Measurements from ENCODE around the gene WDR88. TPM values are rescaled to one million over a fixed set of nuclear protein-coding genes. Genes with fewer than 3 reads are reported as not detected.

WDR88 gene
- total RNA-seq, 1 experiment from 2014 or later: 0.28 TPM

DNA sequence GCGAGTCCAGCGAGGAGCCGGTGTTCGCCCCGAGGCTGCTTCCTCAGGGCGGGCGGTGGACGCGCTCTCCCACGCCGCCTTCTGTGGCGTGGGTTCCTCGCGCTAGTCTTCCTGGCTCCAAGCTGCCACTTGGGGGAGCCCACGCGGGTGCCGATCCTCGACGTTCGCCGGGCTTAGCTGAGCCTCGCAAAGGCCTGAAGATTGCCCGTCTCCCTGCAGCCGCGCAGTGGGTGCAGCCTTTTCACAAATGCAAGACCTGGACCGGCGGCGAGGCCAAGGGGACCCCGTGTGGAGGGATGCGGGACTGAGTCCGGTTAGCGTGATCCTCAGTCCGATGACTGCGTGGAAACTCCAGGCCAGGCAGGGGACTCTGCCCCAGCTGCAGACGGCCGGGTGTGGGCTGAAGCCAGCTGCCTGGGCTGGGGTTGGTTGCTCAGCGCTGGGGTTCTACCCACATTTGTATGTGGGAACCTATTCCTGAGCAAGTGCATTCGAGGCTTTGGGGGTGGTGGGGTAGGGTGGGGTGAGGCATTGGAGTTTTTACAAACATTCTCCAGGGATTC is 45.6 kb downstream of the WDR88 start (continued):
- TF ChIP-seq, protein P1, sequence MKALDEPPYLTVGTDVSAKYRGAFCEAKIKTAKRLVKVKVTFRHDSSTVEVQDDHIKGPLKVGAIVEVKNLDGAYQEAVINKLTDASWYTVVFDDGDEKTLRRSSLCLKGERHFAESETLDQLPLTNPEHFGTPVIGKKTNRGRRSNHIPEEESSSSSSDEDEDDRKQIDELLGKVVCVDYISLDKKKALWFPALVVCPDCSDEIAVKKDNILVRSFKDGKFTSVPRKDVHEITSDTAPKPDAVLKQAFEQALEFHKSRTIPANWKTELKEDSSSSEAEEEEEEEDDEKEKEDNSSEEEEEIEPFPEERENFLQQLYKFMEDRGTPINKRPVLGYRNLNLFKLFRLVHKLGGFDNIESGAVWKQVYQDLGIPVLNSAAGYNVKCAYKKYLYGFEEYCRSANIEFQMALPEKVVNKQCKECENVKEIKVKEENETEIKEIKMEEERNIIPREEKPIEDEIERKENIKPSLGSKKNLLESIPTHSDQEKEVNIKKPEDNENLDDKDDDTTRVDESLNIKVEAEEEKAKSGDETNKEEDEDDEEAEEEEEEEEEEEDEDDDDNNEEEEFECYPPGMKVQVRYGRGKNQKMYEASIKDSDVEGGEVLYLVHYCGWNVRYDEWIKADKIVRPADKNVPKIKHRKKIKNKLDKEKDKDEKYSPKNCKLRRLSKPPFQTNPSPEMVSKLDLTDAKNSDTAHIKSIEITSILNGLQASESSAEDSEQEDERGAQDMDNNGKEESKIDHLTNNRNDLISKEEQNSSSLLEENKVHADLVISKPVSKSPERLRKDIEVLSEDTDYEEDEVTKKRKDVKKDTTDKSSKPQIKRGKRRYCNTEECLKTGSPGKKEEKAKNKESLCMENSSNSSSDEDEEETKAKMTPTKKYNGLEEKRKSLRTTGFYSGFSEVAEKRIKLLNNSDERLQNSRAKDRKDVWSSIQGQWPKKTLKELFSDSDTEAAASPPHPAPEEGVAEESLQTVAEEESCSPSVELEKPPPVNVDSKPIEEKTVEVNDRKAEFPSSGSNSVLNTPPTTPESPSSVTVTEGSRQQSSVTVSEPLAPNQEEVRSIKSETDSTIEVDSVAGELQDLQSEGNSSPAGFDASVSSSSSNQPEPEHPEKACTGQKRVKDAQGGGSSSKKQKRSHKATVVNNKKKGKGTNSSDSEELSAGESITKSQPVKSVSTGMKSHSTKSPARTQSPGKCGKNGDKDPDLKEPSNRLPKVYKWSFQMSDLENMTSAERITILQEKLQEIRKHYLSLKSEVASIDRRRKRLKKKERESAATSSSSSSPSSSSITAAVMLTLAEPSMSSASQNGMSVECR (CRISPR knock-in tag; IDR thresholded peaks at IDR 0.05; ENCODE audit: borderline replicate concordance): 0 out of 2 replicates have a peak, but pooled peaks have one; percentile 39
- TF ChIP-seq IRF2 (CRISPR knock-in tag; IDR thresholded peaks at IDR 0.05; ENCODE audit: borderline replicate concordance, low read depth) (no peak), ZNF281 (CRISPR knock-in tag; IDR thresholded peaks at IDR 0.05) (0 out of 2 replicates have a peak, but pooled peaks have one; percentile 23), MYBL2 (CRISPR knock-in tag; IDR thresholded peaks at IDR 0.05) (no peak), MLX (CRISPR knock-in tag; IDR thresholded peaks at IDR 0.05) (0 out of 2 replicates have a peak, but pooled peaks have one; percentile 56), FOXP4 (CRISPR knock-in tag; IDR thresholded peaks at IDR 0.05) (peak; percentile 20; the same call in 1 of the 2 replicates), PRRX2 (CRISPR knock-in tag; IDR thresholded peaks at IDR 0.05) (no peak), FOXK1 (CRISPR knock-in tag; IDR thresholded peaks at IDR 0.05) (no peak)

- TF ChIP-seq HMGXB4 (CRISPR knock-in tag; IDR thresholded peaks at IDR 0.05) (no peak), FOXK1 (CRISPR knock-in tag; IDR thresholded peaks at IDR 0.05) (no peak), ATF6 (CRISPR knock-in tag; IDR thresholded peaks at IDR 0.05) (no peak), SP1 (CRISPR knock-in tag; conservative IDR thresholded peaks at IDR 0.05) (no peak), ZNF396 (CRISPR knock-in tag; IDR thresholded peaks at IDR 0.05; ENCODE audit: borderline replicate concordance) (no peak), ATF2 (CRISPR knock-in tag; IDR thresholded peaks at IDR 0.05; ENCODE audit: borderline replicate concordance, low read depth) (no peak), ELF4 (CRISPR knock-in tag; IDR thresholded peaks at IDR 0.05; ENCODE audit: low read depth) (no peak), GABPB1 (CRISPR knock-in tag; IDR thresholded peaks at IDR 0.05) (no peak)
- H3K4me3 Mint-ChIP-seq: peak overlapping the region; percentile 47
- ChIA-PET CTCF (interaction anchor here (0.9 to 4.0 kb wide), 12 partner anchors 10 to 855 kb away, joined by 3 to 63 read pairs (median 4); partner anchors contain the start of gene SLC7A10), POLR2A (interaction anchor here (0.6 to 0.7 kb wide), 2 partner anchors 131 to 859 kb away, joined by 3 read pairs; no protein-coding TSS in a partner anchor)
- H3K4me1 Mint-ChIP-seq: peaks cover 15% of the 10 kb centered on the region
- no peak for ATAC-seq
- H3K9me3 Mint-ChIP-seq: no peaks in the 10 kb centered on the region
- no peak overlapping the region for H3K27ac Mint-ChIP-seq
- DNase-seq (ENCODE audit: low spot score): peak; percentile 1
- H3K36me3 Mint-ChIP-seq: no peaks in the 10 kb centered on the region
- H3K27me3 Mint-ChIP-seq (ENCODE audit: low read depth): peaks cover 9% of the 10 kb centered on the region
These were observed 54.7 kb downstream of the WDR88 start for GRCh38 chr19:33186431-33187182.

Data from WTC11 (cell line).